Measurements from ENCODE around the gene HIGD1A.

DNA sequence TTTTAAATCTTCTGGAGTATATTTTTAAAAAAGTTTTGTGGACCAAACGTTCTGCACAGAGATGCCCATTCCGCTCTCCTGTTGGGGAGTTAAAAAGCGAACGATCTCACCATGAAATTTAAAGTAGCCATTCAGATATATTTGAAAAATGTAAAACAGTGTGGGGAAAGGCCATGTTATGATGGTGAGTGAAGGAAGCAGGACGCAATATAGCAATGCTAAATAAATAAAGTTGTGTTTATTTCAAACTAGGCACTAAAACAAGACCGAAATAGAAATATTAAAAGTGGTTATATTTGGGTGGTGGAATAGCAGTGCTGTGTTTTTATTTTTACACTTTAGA lies 30.9 kb downstream of the HIGD1A start:
- TF ChIP-seq, protein P1, sequence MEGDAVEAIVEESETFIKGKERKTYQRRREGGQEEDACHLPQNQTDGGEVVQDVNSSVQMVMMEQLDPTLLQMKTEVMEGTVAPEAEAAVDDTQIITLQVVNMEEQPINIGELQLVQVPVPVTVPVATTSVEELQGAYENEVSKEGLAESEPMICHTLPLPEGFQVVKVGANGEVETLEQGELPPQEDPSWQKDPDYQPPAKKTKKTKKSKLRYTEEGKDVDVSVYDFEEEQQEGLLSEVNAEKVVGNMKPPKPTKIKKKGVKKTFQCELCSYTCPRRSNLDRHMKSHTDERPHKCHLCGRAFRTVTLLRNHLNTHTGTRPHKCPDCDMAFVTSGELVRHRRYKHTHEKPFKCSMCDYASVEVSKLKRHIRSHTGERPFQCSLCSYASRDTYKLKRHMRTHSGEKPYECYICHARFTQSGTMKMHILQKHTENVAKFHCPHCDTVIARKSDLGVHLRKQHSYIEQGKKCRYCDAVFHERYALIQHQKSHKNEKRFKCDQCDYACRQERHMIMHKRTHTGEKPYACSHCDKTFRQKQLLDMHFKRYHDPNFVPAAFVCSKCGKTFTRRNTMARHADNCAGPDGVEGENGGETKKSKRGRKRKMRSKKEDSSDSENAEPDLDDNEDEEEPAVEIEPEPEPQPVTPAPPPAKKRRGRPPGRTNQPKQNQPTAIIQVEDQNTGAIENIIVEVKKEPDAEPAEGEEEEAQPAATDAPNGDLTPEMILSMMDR (IDR thresholded peaks at IDR 0.05; ENCODE audit: low read length): no peak
- no peak for TF ChIP-seq EZH2 (IDR thresholded peaks at IDR 0.05; ENCODE audit: borderline replicate concordance, low read length)

Measured in OCI-LY1 (cell line).